Neural cell (in vitro differentiated cells): Measurements from ENCODE around the gene SMAD7. TPM values are rescaled to one million over a fixed set of nuclear protein-coding genes. Genes with fewer than 3 reads are reported as not detected.

Experiments used
- H2AFZ ChIP-seq: fragments of 200-600, 300-800 bp; sonication (generic), shearing (Covaris generic); 2 replicates; pipeline ENCODE4 v1.6.0; 2014; ENCODE audit warnings: low read depth, mild to moderate bottlenecking, antibody characterized with exemption, low read length, moderate library complexity
- H3F3A ChIP-seq: fragments of 200-600 bp; shearing (Covaris generic); 2 replicates; pipeline ENCODE4 v1.6.1; 2016; ENCODE audit warnings: mild to moderate bottlenecking, moderate library complexity, mixed read lengths, antibody characterized with exemption, low read length; ENCODE audit not compliant: insufficient read depth, poor library complexity, severe bottlenecking
- H3K27ac ChIP-seq: fragments of 200-600, 300-800 bp; sonication (generic), shearing (Covaris generic); 2 replicates; pipeline ENCODE4 v1.5.1; 2014; ENCODE audit warnings: mild to moderate bottlenecking, low read length, moderate library complexity
- H3K27me3 ChIP-seq: fragments of 300-800, 200-600 bp; sonication (generic), shearing (Covaris generic); 2 replicates; pipeline ENCODE4 v1.6.0; 2014; ENCODE audit warnings: mild to moderate bottlenecking, low read depth, low read length, moderate library complexity; ENCODE audit not compliant: insufficient read depth
- H3K36me3 ChIP-seq: fragments of 300-800, 200-600 bp; sonication (generic), shearing (Covaris generic); 2 replicates; pipeline ENCODE4 v1.5.1; 2014; ENCODE audit warnings: mild to moderate bottlenecking, antibody characterized with exemption, low read length, moderate library complexity; ENCODE audit not compliant: insufficient read depth
- H3K4me2 ChIP-seq: fragments of 300-800, 200-600 bp; sonication (generic), shearing (Covaris generic); 2 replicates; pipeline ENCODE4 v1.6.0; 2014; ENCODE audit warnings: mild to moderate bottlenecking, low read length
- H3K4me3 ChIP-seq: fragments of 300-800, 200-600 bp; sonication (generic), shearing (Covaris generic); 2 replicates; pipeline ENCODE4 v1.5.1; 2014; ENCODE audit warnings: mild to moderate bottlenecking, low read length, moderate library complexity
- H3K79me2 ChIP-seq: fragments of 200-600 bp; shearing (Covaris generic); replicated peaks from 2 replicates; pipeline ENCODE4 v1.6.0; 2014; ENCODE audit warnings: mild to moderate bottlenecking, low read length, moderate library complexity; ENCODE audit not compliant: insufficient read depth
- H3K9ac ChIP-seq: fragments of 300-800, 200-600 bp; sonication (generic), shearing (Covaris generic); 2 replicates; pipeline ENCODE4 v1.6.1; 2016; ENCODE audit warnings: mild to moderate bottlenecking, low read length, mixed read lengths
- H3K9me2 ChIP-seq: fragments of 200-600 bp; shearing (Covaris generic); 2 replicates; pipeline ENCODE4 v1.6.1; 2016; ENCODE audit warnings: mild to moderate bottlenecking, low read length, mixed read lengths; ENCODE audit not compliant: insufficient read depth
- H3K9me3 ChIP-seq: fragments of 200-600, 300-800 bp; sonication (generic), shearing (Covaris generic); 2 replicates; pipeline ENCODE4 v1.6.1; 2016; ENCODE audit warnings: mild to moderate bottlenecking, mixed run types, low read length, moderate library complexity, mixed read lengths
- H4K20me1 ChIP-seq: fragments of 200-600 bp; shearing (Covaris generic); 2 replicates; pipeline ENCODE4 v1.6.1; 2016; ENCODE audit warnings: mild to moderate bottlenecking, mixed run types; ENCODE audit not compliant: insufficient read depth
- EP300 ChIP-seq: fragments of 450-650 bp; conservative IDR thresholded peaks from 2 replicates; pipeline ENCODE4 v1.6.1; 2014; ENCODE audit warnings: antibody characterized with exemption, mild to moderate bottlenecking, moderate library complexity; ENCODE audit not compliant: poor library complexity, severe bottlenecking
- EZH2 ChIP-seq: fragments of 200-600, 300-800 bp; shearing (Covaris generic), sonication (generic); IDR thresholded peaks from 2 replicates; pipeline ENCODE4 v1.6.1; 2014; ENCODE audit warnings: antibody characterized with exemption, low read length, borderline replicate concordance, mild to moderate bottlenecking; ENCODE audit not compliant: insufficient read depth, poor library complexity, severe bottlenecking
- MXI1 ChIP-seq: fragments of 450-650 bp; conservative IDR thresholded peaks from 2 replicates; pipeline ENCODE4 v1.6.1; 2014; ENCODE audit warnings: antibody characterized with exemption, mild to moderate bottlenecking; ENCODE audit not compliant: poor library complexity, severe bottlenecking
- POLR2AphosphoS5 ChIP-seq: IDR thresholded peaks from 2 replicates; pipeline ENCODE4 v1.6.1; 2012
- RAD21 ChIP-seq: fragments of 450-650 bp; conservative IDR thresholded peaks from 2 replicates; pipeline ENCODE4 v1.6.1; 2014; ENCODE audit warnings: antibody characterized with exemption, mild to moderate bottlenecking, moderate library complexity
- SMC3 ChIP-seq: fragments of 450-650 bp; conservative IDR thresholded peaks from 2 replicates; pipeline ENCODE4 v1.6.1; 2014; ENCODE audit warnings: antibody characterized with exemption, mild to moderate bottlenecking, moderate library complexity; ENCODE audit not compliant: poor library complexity
- TAF1 ChIP-seq: IDR thresholded peaks from 2 replicates; pipeline ENCODE4 v1.6.1; 2012; ENCODE audit warnings: low read depth
- polyA plus RNA-seq: library from polyadenylated mRNA; depleted of rRNA; stranded (reverse); fragments of >200 nt; gene quantifications from 2 replicates; pipeline ENCODE4 v1.2.3, GENCODE V29; 2014
- TF ChIP-seq, protein P1 (sequence below): IDR thresholded peaks from 2 replicates; pipeline ENCODE4 v1.6.1; 2012; ENCODE audit warnings: borderline replicate concordance
- TF ChIP-seq, protein P2 (sequence below): fragments of 450-650 bp; IDR thresholded peaks from 2 replicates; pipeline ENCODE4 v1.5.1; 2014; ENCODE audit warnings: antibody characterized with exemption, mild to moderate bottlenecking, moderate library complexity; ENCODE audit not compliant: poor library complexity, severe bottlenecking

Gene SMAD7
- polyA plus RNA-seq, 1 donor from 2014 or later: 3.8 TPM

DNA sequence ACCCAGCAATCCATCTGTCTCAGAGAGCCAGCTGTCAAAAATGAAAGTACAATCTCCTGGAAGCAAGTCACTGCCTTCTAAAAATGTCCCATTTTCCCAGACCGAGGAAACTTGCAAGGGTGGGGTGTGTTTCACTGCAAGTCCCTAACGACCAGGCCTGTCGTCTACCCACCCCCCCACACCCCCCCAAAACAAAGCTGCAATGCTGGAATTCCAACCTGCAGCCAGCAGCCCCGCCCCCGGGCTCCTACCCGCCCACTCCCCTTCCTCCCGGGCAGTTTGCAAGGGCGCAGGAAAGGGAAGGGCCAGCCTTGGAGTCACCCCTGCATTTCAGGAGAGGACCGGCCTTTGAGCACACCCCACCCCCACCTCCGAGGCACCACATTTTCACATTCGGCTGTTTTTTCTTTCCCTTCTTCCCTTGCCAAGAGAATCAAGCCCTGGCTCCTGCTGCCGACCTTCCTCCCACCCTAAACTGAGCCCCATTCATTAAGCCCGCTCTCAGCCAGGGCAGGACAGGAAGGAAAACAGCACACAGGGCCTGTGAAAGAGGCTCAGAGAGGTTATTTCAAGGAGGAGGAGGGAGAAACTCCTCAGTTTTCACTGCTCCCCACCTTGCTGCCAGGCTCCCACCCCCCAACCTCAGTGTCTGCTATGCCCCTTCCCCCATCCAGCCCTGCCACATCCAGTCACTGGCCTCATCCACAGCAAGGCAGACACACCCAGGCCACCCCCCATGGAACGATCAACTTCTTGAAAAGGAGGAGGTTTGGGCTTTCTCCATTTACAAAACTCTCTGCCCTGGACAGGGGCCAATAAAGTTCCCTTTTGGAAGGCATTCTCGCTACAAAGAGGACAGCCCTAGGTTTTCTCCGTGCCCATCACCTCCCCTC lies 11.3 kb downstream of the SMAD7 start (continued):
- TF ChIP-seq, protein P1, sequence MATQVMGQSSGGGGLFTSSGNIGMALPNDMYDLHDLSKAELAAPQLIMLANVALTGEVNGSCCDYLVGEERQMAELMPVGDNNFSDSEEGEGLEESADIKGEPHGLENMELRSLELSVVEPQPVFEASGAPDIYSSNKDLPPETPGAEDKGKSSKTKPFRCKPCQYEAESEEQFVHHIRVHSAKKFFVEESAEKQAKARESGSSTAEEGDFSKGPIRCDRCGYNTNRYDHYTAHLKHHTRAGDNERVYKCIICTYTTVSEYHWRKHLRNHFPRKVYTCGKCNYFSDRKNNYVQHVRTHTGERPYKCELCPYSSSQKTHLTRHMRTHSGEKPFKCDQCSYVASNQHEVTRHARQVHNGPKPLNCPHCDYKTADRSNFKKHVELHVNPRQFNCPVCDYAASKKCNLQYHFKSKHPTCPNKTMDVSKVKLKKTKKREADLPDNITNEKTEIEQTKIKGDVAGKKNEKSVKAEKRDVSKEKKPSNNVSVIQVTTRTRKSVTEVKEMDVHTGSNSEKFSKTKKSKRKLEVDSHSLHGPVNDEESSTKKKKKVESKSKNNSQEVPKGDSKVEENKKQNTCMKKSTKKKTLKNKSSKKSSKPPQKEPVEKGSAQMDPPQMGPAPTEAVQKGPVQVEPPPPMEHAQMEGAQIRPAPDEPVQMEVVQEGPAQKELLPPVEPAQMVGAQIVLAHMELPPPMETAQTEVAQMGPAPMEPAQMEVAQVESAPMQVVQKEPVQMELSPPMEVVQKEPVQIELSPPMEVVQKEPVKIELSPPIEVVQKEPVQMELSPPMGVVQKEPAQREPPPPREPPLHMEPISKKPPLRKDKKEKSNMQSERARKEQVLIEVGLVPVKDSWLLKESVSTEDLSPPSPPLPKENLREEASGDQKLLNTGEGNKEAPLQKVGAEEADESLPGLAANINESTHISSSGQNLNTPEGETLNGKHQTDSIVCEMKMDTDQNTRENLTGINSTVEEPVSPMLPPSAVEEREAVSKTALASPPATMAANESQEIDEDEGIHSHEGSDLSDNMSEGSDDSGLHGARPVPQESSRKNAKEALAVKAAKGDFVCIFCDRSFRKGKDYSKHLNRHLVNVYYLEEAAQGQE: no peak

DNA sequence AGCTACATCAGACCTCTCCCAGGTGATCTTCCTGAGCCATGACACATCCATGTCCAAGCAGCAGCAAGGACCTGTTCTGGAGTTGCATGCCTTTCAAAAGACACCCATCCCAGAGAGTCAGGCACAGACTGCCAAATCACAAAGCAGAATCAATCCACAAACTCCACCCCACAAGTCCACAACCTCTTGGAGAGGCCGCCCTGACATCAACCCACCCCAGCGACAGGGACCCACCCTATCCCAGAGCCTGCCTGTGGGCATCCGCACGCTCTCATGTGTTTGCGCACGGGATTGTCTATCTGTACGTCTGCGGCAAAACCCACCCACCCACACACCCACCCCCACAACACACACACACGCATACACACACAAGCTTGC lies 11.9 kb downstream of the SMAD7 start:
- H3F3A ChIP-seq: no peaks in the 10 kb centered on the region
- no peaks in the 10 kb centered on the region for H3K27me3 ChIP-seq
- H3K9me2 ChIP-seq: no peaks in the 10 kb centered on the region
- H3K27ac ChIP-seq: no peak overlapping the region
- H3K36me3 ChIP-seq: no peaks in the 10 kb centered on the region
- H3K4me3 ChIP-seq: no peak overlapping the region
- no peak overlapping the region for H3K9ac ChIP-seq
- TF ChIP-seq EP300 (no peak), POLR2AphosphoS5 (no peak), EZH2 (no peak), TAF1 (no peak), SMC3 (no peak), RAD21 (no peak), MXI1 (no peak)
- TF ChIP-seq, protein P2, sequence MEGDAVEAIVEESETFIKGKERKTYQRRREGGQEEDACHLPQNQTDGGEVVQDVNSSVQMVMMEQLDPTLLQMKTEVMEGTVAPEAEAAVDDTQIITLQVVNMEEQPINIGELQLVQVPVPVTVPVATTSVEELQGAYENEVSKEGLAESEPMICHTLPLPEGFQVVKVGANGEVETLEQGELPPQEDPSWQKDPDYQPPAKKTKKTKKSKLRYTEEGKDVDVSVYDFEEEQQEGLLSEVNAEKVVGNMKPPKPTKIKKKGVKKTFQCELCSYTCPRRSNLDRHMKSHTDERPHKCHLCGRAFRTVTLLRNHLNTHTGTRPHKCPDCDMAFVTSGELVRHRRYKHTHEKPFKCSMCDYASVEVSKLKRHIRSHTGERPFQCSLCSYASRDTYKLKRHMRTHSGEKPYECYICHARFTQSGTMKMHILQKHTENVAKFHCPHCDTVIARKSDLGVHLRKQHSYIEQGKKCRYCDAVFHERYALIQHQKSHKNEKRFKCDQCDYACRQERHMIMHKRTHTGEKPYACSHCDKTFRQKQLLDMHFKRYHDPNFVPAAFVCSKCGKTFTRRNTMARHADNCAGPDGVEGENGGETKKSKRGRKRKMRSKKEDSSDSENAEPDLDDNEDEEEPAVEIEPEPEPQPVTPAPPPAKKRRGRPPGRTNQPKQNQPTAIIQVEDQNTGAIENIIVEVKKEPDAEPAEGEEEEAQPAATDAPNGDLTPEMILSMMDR: no peak
- TF ChIP-seq, protein P1: no peak
- no peaks in the 10 kb centered on the region for H3K9me3 ChIP-seq
- H3K4me2 ChIP-seq: no peak overlapping the region
- no peaks in the 10 kb centered on the region for H3K79me2 ChIP-seq
- no peaks in the 10 kb centered on the region for H4K20me1 ChIP-seq
- no peak overlapping the region for H2AFZ ChIP-seq
